Activated CD4-positive, alpha-beta memory T cell treated with anti-CD3 and anti-CD28 coated beads, Interleukin-2, amount 10 ng/mL, durations not matched to agents 7 days and 5 days (primary cell): ENCODE results near the gene STAT5B. TPM values are rescaled to one million over a fixed set of nuclear protein-coding genes. Genes with fewer than 3 reads are reported as not detected.
A peak's percentile ranks its signal among the peaks of the same experiment; 100 is the strongest.
"Not testable (repeated sequence)": the region's sequence is repeated elsewhere in the genome, so short reads cannot be mapped to it uniquely, and the experiment has no call there.

Experiments
- CTCF ChIA-PET: fragments of 350-600 bp; sonication (Branson Sonifier 250); formaldehyde crosslinking; loops from one replicate; lab custom pipeline; 2021; ENCODE audit warnings: antibody characterized with exemption, inconsistent platforms; lab: Charles Lee
- POLR2A ChIA-PET: fragments of 350-600 bp; sonication (Branson Sonifier 250); formaldehyde crosslinking; loops from one replicate; lab custom pipeline; 2021; ENCODE audit warnings: antibody characterized with exemption; lab: Charles Lee
- DNase-seq: peaks from one replicate; pipeline ENCODE4 v3.0.0-alpha.2; 2020
- H3K27ac Mint-ChIP-seq: one replicate; pipeline ENCODE4 v1.8.0; 2021; ENCODE audit warnings: mild to moderate bottlenecking, mixed read lengths
- H3K27me3 Mint-ChIP-seq: one replicate; pipeline ENCODE4 v1.8.0; 2021; ENCODE audit warnings: mixed read lengths
- H3K36me3 Mint-ChIP-seq: one replicate; pipeline ENCODE4 v1.8.0; 2021; ENCODE audit warnings: low read depth, mixed read lengths
- H3K4me1 Mint-ChIP-seq: one replicate; pipeline ENCODE4 v1.8.0; 2021; ENCODE audit warnings: mixed read lengths
- H3K4me3 Mint-ChIP-seq: one replicate; pipeline ENCODE4 v1.8.0; 2021; ENCODE audit warnings: mild to moderate bottlenecking, mixed read lengths
- H3K9me3 Mint-ChIP-seq: one replicate; pipeline ENCODE4 v1.8.0; 2021; ENCODE audit warnings: mixed read lengths
- total RNA-seq, 2 experiments: library from RNA; stranded (reverse); gene quantifications; one replicate each; pipeline ENCODE4 v1.2.3, GENCODE V29; 2021

Gene STAT5B
- total RNA-seq, 2 experiments from 2014 or later: 163 to 171 TPM

DNA sequence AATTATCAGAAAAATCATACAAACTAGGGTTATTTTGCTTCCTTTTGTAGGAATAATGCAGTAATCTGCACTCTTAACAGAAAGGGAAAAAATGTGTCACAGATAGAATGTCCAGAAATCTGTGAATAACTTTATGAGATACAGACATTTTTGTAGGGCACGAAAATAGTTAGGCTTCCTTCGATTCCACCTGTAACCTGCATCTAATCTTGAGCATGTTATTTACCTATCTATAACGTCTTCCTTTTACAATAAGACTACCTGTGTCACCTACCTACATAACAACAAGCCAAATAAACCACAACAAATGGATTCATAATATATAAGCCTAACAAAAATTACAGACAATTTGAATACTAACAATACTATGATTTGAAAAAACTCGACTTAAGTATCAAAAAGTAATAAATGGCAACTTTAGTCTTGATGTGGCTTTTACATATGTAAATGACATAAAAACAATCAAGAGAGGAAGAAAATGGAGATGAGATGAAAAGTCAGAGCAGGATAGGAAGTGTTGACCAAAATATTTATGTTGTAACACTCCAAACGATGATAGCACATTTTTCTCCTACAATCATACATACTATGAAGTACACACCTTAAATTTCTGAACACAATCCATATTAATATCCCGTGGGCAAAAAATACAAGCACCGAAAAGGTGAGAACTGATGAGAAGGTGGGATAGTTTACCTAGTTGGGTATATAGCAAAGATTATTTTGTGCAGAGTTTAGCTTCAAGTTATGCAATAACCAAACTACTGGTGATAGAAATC, 2.5 kb downstream of the STAT5B start:
- Mint-ChIP-seq H3K4me3 (peak overlapping the region; percentile 88), H3K27me3 (no peaks in the 10 kb centered on the region), H3K36me3 (peaks cover 27% of the 10 kb centered on the region), H3K27ac (peak overlapping the region; percentile 83), H3K4me1 (peaks cover 64% of the 10 kb centered on the region), H3K9me3 (no peaks in the 10 kb centered on the region)
- CTCF ChIA-PET: interaction anchor here (0.7 to 3.8 kb wide), 4 partner anchors 25 to 57 kb away, joined by 3 to 18 read pairs (median 10); no protein-coding TSS in a partner anchor
- no peak for DNase-seq
- POLR2A ChIA-PET: interaction anchor here (0.7 to 13.0 kb wide), 8 partner anchors 12 to 263 kb away, joined by 3 to 245 read pairs (median 6); partner anchors contain the start of genes DHX58, DNAJC7, GHDC and NAGLU

DNA sequence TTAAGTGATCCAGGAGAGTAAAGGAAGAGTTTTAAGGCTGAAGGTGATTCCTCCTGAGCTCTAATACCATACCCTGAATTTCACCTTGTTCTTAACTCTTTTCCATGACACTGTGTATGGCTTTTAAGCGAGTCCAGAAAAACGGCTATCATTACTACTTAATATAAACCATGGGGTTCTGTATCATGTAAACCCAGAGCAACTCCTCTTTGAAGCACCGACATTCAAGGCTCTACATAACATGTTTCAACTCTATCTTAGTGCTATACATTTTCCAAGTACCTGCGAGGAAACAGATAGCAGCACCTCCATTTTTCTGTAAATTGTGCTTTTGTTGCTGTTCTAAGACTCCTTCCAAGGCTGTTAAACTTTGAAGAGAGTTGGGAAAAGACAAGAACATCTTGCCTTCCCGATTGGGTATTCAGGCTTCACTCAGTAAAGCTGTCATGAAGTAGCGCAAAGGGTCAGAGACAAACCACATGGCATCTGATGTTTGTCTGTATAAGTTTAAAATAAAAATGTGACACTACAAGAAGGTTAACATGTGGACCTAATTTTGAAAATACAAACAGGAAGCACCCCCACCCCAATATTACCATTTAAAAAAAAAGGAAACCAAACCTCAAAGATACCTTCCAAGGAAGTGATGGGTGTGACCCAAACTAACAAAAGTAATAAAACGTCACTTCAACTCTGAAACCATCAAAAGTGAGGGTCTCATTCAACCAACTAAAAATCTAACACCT, 3.9 kb downstream of the STAT5B start:
- ChIA-PET POLR2A (interaction anchor here (12.5 to 13.0 kb wide), 2 partner anchors 14 to 23 kb away, joined by 193 to 245 read pairs; partner anchors contain the start of gene STAT5A), CTCF (interaction anchor here (0.7 kb wide), 1 partner anchor 55 kb away, joined by 3 read pairs; no protein-coding TSS in a partner anchor)
- Mint-ChIP-seq H3K36me3 (peaks cover 26% of the 10 kb centered on the region), H3K27me3 (no peaks in the 10 kb centered on the region), H3K4me1 (peaks cover 67% of the 10 kb centered on the region), H3K27ac (peak overlapping the region; percentile 83), H3K4me3 (peak overlapping the region; percentile 75), H3K9me3 (no peaks in the 10 kb centered on the region)
- no peak for DNase-seq

DNA sequence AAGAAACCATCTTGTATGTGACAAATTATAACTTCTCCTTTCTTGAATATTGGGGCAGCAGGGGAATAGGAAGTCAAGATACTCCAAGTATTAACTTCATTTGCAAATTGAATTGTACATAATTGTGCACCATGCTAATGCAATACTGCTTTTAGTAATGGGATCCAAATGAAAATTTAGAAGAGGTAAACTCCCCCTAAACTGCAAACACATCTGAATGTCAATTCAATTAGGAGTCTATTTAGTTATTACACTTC, 4.5 kb downstream of the STAT5B start:
- POLR2A ChIA-PET: interaction anchor here (1.4 to 13.0 kb wide), 3 partner anchors 15 to 49 kb away, joined by 6 to 245 read pairs (median 193); partner anchors contain the start of gene STAT5A
- no peak for DNase-seq
- H3K4me1 Mint-ChIP-seq: peaks cover 67% of the 10 kb centered on the region
- H3K27me3 Mint-ChIP-seq: no peaks in the 10 kb centered on the region
- H3K9me3 Mint-ChIP-seq: no peaks in the 10 kb centered on the region
- CTCF ChIA-PET: interaction anchor here (1.8 kb wide), 1 partner anchor 49 kb away, joined by 8 read pairs; no protein-coding TSS in a partner anchor
- H3K36me3 Mint-ChIP-seq: peaks cover 28% of the 10 kb centered on the region
- peak overlapping the region; percentile 83 for H3K27ac Mint-ChIP-seq
- H3K4me3 Mint-ChIP-seq: peak overlapping the region; percentile 75

DNA sequence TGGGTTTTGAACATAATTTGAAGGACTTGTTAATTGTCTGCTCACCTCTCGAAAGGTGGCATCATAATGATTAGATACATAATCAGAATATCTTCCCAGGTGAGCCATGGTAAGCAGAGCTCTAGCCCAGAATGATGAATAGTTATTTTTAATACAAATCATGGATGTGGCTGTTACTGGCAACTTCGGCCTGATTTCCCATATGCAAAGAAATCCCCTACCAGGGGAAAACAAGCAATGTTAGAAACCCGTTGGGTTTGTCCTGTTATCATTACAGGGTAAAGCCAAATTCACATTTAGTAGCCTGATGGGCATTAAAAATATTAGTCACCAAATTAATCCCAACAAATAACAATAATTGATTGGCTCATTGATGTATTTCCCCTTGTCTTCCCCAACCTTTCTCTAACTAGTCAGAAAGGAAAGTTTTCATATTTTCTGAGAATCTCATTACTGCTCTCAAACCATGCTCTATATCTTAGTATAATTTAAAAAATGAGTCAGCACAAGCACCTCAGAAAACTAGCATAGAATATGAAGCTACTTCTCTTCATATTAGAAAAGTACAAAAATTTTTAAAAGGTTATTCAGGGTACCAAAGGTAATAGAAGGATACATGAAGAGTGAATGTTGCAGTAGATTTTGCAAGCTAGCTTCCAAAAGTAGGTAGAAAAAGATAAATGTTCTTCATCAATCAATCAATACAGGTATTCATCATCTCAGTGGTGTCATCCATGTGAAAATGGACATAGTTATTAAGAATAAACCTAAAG, 5.0 kb downstream of the STAT5B start:
- CTCF ChIA-PET: interaction anchor here (1.8 kb wide), 1 partner anchor 49 kb away, joined by 8 read pairs; no protein-coding TSS in a partner anchor
- H3K4me1 Mint-ChIP-seq: peaks cover 71% of the 10 kb centered on the region
- peak overlapping the region; percentile 83 for H3K27ac Mint-ChIP-seq
- POLR2A ChIA-PET: interaction anchor here (1.1 to 13.0 kb wide), 6 partner anchors 8 to 49 kb away, joined by 3 to 245 read pairs (median 6); partner anchors contain the start of gene STAT5A
- no peaks in the 10 kb centered on the region for H3K9me3 Mint-ChIP-seq
- H3K36me3 Mint-ChIP-seq: peaks cover 32% of the 10 kb centered on the region
- DNase-seq: no peak
- peak overlapping the region; percentile 75 for H3K4me3 Mint-ChIP-seq
- no peaks in the 10 kb centered on the region for H3K27me3 Mint-ChIP-seq

DNA sequence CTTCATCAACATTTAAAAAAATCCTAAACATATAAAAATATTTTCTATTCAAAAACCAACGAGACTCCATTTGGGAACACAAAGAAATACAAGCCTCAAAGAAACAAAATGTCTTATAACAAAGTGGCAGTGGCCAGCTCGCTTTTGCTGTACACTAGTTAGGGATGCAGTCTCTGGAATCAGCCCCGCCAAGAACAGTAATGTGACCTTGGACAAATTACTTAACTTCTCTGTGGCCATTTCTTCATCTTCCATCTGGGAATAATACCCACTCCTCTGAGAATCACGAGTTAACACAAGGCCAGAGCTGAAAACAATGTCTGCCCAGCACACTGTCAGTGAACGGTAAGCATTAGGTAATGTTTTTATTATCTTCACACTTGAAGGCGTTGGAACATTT, 5.6 kb downstream of the STAT5B start:
- Mint-ChIP-seq H3K27me3 (no peaks in the 10 kb centered on the region), H3K27ac (peak overlapping the region; percentile 83), H3K4me1 (peaks cover 71% of the 10 kb centered on the region), H3K9me3 (no peaks in the 10 kb centered on the region), H3K4me3 (peak overlapping the region; percentile 3), H3K36me3 (peaks cover 32% of the 10 kb centered on the region)
- ChIA-PET POLR2A (interaction anchor here (0.5 to 13.0 kb wide), 9 partner anchors 8 to 1097 kb away, joined by 3 to 245 read pairs (median 6); partner anchors contain the start of genes STAT5A and TUBG1), CTCF (interaction anchor here (0.5 to 2.2 kb wide), 4 partner anchors 18 to 136 kb away, joined by 3 to 15 read pairs (median 6); partner anchors contain the start of gene STAT5A)
- no peak for DNase-seq

DNA sequence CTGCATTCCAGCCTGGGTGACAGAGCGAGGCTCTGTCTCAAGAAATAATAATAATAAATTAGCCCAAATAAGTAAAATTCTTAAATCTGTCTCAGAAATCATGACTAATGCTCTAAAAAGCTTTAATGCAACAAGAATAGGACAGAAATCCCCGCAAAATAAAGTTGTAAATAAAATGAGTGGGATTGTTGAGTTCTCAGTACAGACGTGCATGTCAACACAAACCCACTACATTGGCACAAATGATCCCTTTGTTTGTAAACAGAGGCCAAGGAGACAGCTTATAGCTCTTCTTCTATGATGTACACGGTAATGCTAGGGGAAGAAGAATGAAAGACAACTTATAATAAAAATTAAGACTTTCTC, 6.0 kb downstream of the STAT5B start:
- ChIA-PET CTCF (interaction anchor here (0.5 to 2.2 kb wide), 5 partner anchors 17 to 137 kb away, joined by 3 to 15 read pairs (median 4); partner anchors contain the start of gene STAT5A), POLR2A (interaction anchor here (0.5 to 13.0 kb wide), 10 partner anchors 9 to 1098 kb away, joined by 3 to 245 read pairs (median 4); partner anchors contain the start of genes STAT5A and TUBG1)
- Mint-ChIP-seq H3K4me3 (no peak overlapping the region), H3K27ac (peak overlapping the region; percentile 60), H3K36me3 (peaks cover 31% of the 10 kb centered on the region), H3K27me3 (no peaks in the 10 kb centered on the region), H3K9me3 (no peaks in the 10 kb centered on the region), H3K4me1 (peaks cover 72% of the 10 kb centered on the region)
- DNase-seq: no peak

DNA sequence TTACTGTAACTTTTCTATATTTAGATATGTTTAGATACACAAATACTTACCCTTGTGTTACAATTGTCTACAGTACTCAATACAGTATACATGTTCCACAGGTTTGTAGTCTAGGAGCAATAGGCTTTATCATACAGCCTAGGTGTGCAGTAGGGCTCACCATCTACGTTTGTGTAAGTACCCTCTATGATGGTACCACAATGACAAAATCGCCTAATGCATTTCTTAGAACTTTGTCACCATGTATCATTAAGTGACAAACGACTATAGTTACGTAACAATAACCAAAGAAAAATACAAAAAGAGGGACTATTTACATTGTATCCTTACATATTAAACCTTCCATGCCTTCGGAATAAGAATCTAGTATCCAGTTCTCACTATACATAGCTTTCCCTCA, 8.0 kb downstream of the STAT5B start:
- Mint-ChIP-seq H3K36me3 (peaks cover 28% of the 10 kb centered on the region), H3K4me1 (peaks cover 66% of the 10 kb centered on the region), H3K4me3 (no peak overlapping the region), H3K27me3 (no peaks in the 10 kb centered on the region), H3K27ac (peak overlapping the region; percentile 40), H3K9me3 (no peaks in the 10 kb centered on the region)
- ChIA-PET POLR2A (interaction anchor here (0.6 to 13.0 kb wide), 6 partner anchors 9 to 301 kb away, joined by 3 to 245 read pairs (median 8); partner anchors contain the start of genes CNP and STAT5A), CTCF (interaction anchor here (0.7 to 2.2 kb wide), 5 partner anchors 18 to 75 kb away, joined by 3 to 15 read pairs (median 5); no protein-coding TSS in a partner anchor)
- DNase-seq: no peak

DNA sequence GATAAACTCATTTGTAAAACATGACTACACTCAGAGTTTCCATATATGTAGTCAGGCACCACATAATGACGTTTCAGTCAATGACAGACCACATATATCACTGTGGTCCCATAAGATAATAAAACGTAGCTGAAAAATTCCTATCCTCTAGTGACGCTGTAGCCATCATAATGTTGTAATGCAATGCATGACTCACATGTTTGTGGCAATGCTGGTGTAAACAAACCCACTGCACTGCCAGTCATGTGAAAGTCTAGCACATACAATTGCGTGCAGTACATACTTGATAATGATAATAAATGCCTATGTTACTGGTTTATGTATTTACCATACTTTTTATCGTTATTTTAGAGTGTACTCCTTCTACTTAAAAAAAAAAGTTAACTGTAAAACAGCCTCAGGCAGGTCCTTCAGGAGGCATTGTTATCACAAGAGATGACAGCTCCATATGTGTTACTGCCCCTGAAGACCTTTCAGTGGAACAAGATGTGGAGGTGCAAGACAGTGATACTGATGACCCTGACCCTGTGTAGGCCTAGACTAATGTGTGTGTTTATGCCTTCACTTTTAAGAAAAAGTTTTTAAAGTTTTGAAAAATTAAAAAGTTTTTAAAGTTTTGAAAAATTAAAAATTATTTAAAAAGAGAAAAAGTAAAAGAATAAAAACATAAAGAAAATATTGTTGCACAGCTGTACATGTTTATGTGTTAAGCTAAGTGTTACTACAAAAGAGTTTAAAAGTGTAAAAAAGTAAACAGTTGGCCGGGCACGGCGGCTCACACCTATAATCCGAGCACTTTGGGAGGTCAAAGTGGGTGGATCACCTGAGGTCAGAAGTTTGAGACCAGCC, 9.0 kb downstream of the STAT5B start:
- H3K27ac Mint-ChIP-seq: peak overlapping the region; percentile 66
- H3K36me3 Mint-ChIP-seq: peaks cover 28% of the 10 kb centered on the region
- POLR2A ChIA-PET: interaction anchor here (1.5 to 2.9 kb wide), 5 partner anchors 8 to 45 kb away, joined by 3 to 32 read pairs (median 11); partner anchors contain the start of gene STAT5B
- CTCF ChIA-PET: interaction anchor here (0.6 to 1.2 kb wide), 4 partner anchors 19 to 858 kb away, joined by 3 to 6 read pairs (median 4); partner anchors contain the start of gene BRCA1
- no peaks in the 10 kb centered on the region for H3K9me3 Mint-ChIP-seq
- H3K4me3 Mint-ChIP-seq: no peak overlapping the region
- peak; percentile 56 for DNase-seq
- peaks cover 57% of the 10 kb centered on the region for H3K4me1 Mint-ChIP-seq
- no peaks in the 10 kb centered on the region for H3K27me3 Mint-ChIP-seq

DNA sequence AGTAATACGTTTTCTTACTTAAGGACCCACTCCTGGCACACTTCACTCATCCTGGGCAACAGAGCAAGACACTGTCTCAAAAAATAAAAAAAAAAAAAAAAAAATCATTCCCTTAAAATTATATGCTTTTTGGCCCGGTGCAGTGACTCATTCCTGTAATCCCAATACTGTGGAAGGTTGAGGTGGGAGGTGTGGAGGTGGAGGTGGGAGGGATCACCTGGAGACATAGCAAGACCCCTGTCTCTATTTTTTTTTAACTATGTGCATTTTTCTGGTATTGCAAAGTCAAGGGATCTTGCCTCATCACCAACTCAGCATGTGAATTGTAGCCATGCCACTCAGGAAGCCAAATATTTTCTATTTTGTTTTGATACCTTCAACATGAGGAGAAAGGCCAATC, 9.7 kb downstream of the STAT5B start:
- H3K27ac Mint-ChIP-seq: peak overlapping the region; percentile 66
- H3K27me3 Mint-ChIP-seq: no peaks in the 10 kb centered on the region
- CTCF ChIA-PET: interaction anchor here (1.0 to 1.2 kb wide), 2 partner anchors 44 kb away, joined by 3 to 6 read pairs; no protein-coding TSS in a partner anchor
- no peak overlapping the region for H3K4me3 Mint-ChIP-seq
- no peaks in the 10 kb centered on the region for H3K9me3 Mint-ChIP-seq
- POLR2A ChIA-PET: interaction anchor here (1.2 to 2.9 kb wide), 5 partner anchors 8 to 23 kb away, joined by 3 to 32 read pairs (median 11); partner anchors contain the start of gene STAT5B
- peaks cover 50% of the 10 kb centered on the region for H3K4me1 Mint-ChIP-seq
- peaks cover 28% of the 10 kb centered on the region for H3K36me3 Mint-ChIP-seq
- no peak for DNase-seq

DNA sequence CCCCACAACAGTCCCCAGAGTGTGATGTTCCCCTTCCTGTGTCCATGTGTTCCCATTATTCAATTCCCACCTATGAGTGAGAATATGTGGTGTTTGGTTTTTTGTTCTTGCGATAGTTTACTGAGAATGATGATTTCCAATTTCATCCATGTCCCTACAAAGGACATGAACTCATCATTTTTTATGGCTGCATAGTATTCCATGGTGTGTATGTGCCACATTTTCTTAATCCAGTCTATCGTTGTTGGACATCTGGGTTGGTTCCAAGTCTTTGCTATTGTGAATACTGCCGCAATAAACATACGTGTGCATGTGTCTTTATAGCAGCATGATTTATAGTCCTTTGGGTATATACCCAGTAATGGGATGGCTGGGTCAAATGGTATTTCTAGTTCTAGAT, 11.8 kb downstream of the STAT5B start:
- H3K9me3 Mint-ChIP-seq, H3K4me3 Mint-ChIP-seq, POLR2A ChIA-PET, H3K27me3 Mint-ChIP-seq, H3K27ac Mint-ChIP-seq, CTCF ChIA-PET, DNase-seq: not testable (repeated sequence)
- H3K4me1 Mint-ChIP-seq: peaks cover 33% of the 10 kb centered on the region
- H3K36me3 Mint-ChIP-seq: peaks cover 22% of the 10 kb centered on the region

DNA sequence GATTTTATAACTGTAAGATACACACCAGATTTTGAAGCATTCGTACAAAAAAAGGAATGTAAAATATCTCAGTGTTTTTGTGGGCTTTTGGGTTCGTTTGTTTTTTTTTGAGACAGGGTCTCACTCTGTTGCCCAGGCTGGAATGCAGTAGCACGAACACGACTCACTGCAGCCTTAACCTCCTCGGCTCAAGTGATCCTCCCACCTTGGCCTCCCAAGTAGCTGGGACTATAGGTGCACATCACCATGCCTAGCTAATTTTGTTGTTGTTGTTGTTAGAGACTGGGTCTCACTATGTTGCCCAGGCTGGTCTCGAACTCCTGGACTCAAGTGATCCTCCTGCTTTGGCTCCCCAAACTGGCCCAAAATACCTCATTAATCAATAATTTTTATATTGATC, 15.9 kb downstream of the STAT5B start:
- Mint-ChIP-seq H3K9me3 (no peaks in the 10 kb centered on the region), H3K27me3 (no peaks in the 10 kb centered on the region), H3K27ac (no peak overlapping the region), H3K36me3 (peaks cover 7% of the 10 kb centered on the region), H3K4me3 (no peak overlapping the region), H3K4me1 (peaks cover 10% of the 10 kb centered on the region)
- CTCF ChIA-PET: interaction anchor here (0.9 to 1.5 kb wide), 2 partner anchors 11 to 38 kb away, joined by 3 to 5 read pairs; no protein-coding TSS in a partner anchor
- DNase-seq: no peak
- POLR2A ChIA-PET: no interaction called here
